ENCODE data around the gene MAPKAPK2.
"Not testable (repeated sequence)": the region's sequence is repeated elsewhere in the genome, so short reads cannot be mapped to it uniquely, and the experiment has no call there.

The MAPKAPK2 gene

GRCh38 chr1:206684478-206685333, at the start of gene MAPKAPK2:
TSS of gene MAPKAPK2 (plus strand) at chr1:206684905. CDS start at chr1:206685230, 325 bp downstream.
- DNase-seq: peak in 1 of 2 experiments; percentile 12

GRCh38 chr1:206635080-206635977, 49.4 kb upstream of the MAPKAPK2 start, which contains the start of gene DYRK3:
TSS of gene DYRK3 (plus strand) at chr1:206635536. CDS start at chr1:206635704, 168 bp downstream.
- peak in 1 of 2 experiments; percentile 72 for DNase-seq

- DNase-seq: no peak
Measured at GRCh38 chr1:206635978-206636345, 48.7 kb upstream of the MAPKAPK2 start.

- DNase-seq: no peak
Measured at GRCh38 chr1:206636671-206637070, 48.0 kb upstream of the MAPKAPK2 start.

GRCh38 chr1:206637605-206638004, 47.1 kb upstream of the MAPKAPK2 start:
- DNase-seq: no peak

GRCh38 chr1:206642074-206642473, 42.6 kb upstream of the MAPKAPK2 start:
- DNase-seq: not testable (repeated sequence)

- DNase-seq: no peak
Measured at GRCh38 chr1:206643118-206643698, 41.5 kb upstream of the MAPKAPK2 start.

GRCh38 chr1:206646504-206646903, 38.2 kb upstream of the MAPKAPK2 start:
- DNase-seq: no peak

- no peak for DNase-seq
Measured at GRCh38 chr1:206647224-206647623, 37.5 kb upstream of the MAPKAPK2 start.

GRCh38 chr1:206649261-206649921, 35.3 kb upstream of the MAPKAPK2 start:
- DNase-seq: no peak

GRCh38 chr1:206651014-206651413, 33.7 kb upstream of the MAPKAPK2 start:
- DNase-seq: no peak

GRCh38 chr1:206651958-206652890, 32.5 kb upstream of the MAPKAPK2 start:
- no peak for DNase-seq

GRCh38 chr1:206653715-206654459, 30.8 kb upstream of the MAPKAPK2 start:
- DNase-seq: no peak

- no peak for DNase-seq
Measured at GRCh38 chr1:206654828-206655227, 29.9 kb upstream of the MAPKAPK2 start.

- no peak for DNase-seq
Measured at GRCh38 chr1:206655471-206655882, 29.2 kb upstream of the MAPKAPK2 start.

- no peak for DNase-seq
Measured at GRCh38 chr1:206656936-206657335, 27.8 kb upstream of the MAPKAPK2 start.

GRCh38 chr1:206657751-206658150, 27.0 kb upstream of the MAPKAPK2 start:
- no peak for DNase-seq

GRCh38 chr1:206658264-206658980, 26.3 kb upstream of the MAPKAPK2 start:
- no peak for DNase-seq

- DNase-seq: no peak
Measured at GRCh38 chr1:206658981-206659273, 25.8 kb upstream of the MAPKAPK2 start.

- DNase-seq: no peak
Measured at GRCh38 chr1:206660136-206660535, 24.6 kb upstream of the MAPKAPK2 start.

Data from cerebellar nuclear complex (tissue), 1 donor.